Gastroesophageal sphincter (tissue), 4 donors: ENCODE measurements around the gene ADPRHL1. TPM values are rescaled to one million over a fixed set of nuclear protein-coding genes. Genes with fewer than 3 reads are reported as not detected.
A peak's percentile ranks its signal among the peaks of the same experiment; 100 is the strongest.

ENCODE experiments used
- ATAC-seq: fragments of 150-250 bp; one replicate; pipeline ENCODE4 v1.9.1; 2016; ENCODE audit warnings: mild to moderate bottlenecking, moderate library complexity
- H3K27ac ChIP-seq, 4 donors: fragments of 200-600 bp; sonication (generic) in 3 of 4; 1 replicate in 3 of 4; 2 replicates in 1 of 4; pipeline ENCODE4 v1.5.1; 2016 to 2019
- H3K27me3 ChIP-seq: fragments of 200-600 bp; sonication (generic); one replicate; pipeline ENCODE4 v1.5.1; 2019
- H3K36me3 ChIP-seq, 2 donors: fragments of 200-600 bp; sonication (generic); one replicate each; pipeline ENCODE4 v1.5.1; 2019; ENCODE audit warnings: control low read depth in 1 of 2
- H3K4me1 ChIP-seq, 3 donors: fragments of 200-600 bp; sonication (generic); 1 replicate in 2 of 3; 2 replicates in 1 of 3; pipeline ENCODE4 v1.5.1; 2016 to 2019; ENCODE audit warnings: control low read depth in 2 of 3
- H3K4me3 ChIP-seq, 2 donors: fragments of 200-600 bp; sonication (generic); one replicate each; pipeline ENCODE4 v1.5.1; 2019; ENCODE audit warnings: mild to moderate bottlenecking in 1 of 2, moderate library complexity in 1 of 2
- H3K9me3 ChIP-seq, 3 donors: fragments of 200-600 bp; sonication (generic); one replicate each; pipeline ENCODE4 v1.5.1; 2017 to 2019; ENCODE audit warnings: control low read depth in 2 of 3
- EP300 ChIP-seq: sonication (generic); formaldehyde crosslinking; IDR thresholded peaks from one replicate; pipeline ENCODE4 v1.6.1; 2017; ENCODE audit warnings: antibody characterized with exemption, mild to moderate bottlenecking
- POLR2A ChIP-seq, 2 donors: fragments of 450-650 bp; IDR thresholded peaks; one replicate each; pipeline ENCODE4 v1.6.1; 2017; ENCODE audit warnings: antibody characterized with exemption in 2 of 2, mild to moderate bottlenecking in 2 of 2, moderate library complexity in 1 of 2
- POLR2AphosphoS5 ChIP-seq: sonication (generic); formaldehyde crosslinking; IDR thresholded peaks from one replicate; pipeline ENCODE4 v1.6.1; 2017; ENCODE audit warnings: antibody characterized with exemption
- WGBS, 2 donors: methylation state at CpG; one replicate each; pipeline ENCODE4 v1.1.5; 2018; ENCODE audit warnings: low coverage in 1 of 2; 5-methylcytosine and 5-hydroxymethylcytosine counted together
- total RNA-seq, 4 donors: library from RNA; depleted of rRNA; stranded (reverse); fragments of >200 nt; gene quantifications; one replicate each; pipeline ENCODE4 v1.1.0, GENCODE V29; 2016
- TF ChIP-seq, protein P1 (sequence below), 4 experiments: fragments of 200-600 bp in 2 of 4; fragments of 450-650 bp in 2 of 4; sonication (generic) in 1 of 4; IDR thresholded peaks; one replicate each; pipeline ENCODE4 v1.5.1; 2017 to 2019; ENCODE audit warnings: antibody characterized with exemption in 4 of 4, mild to moderate bottlenecking in 2 of 4, moderate library complexity in 2 of 4

The ADPRHL1 gene
- total RNA-seq, 4 donors from 2014 or later: 4.7 to 33.8 (median 8.9) TPM

DNA sequence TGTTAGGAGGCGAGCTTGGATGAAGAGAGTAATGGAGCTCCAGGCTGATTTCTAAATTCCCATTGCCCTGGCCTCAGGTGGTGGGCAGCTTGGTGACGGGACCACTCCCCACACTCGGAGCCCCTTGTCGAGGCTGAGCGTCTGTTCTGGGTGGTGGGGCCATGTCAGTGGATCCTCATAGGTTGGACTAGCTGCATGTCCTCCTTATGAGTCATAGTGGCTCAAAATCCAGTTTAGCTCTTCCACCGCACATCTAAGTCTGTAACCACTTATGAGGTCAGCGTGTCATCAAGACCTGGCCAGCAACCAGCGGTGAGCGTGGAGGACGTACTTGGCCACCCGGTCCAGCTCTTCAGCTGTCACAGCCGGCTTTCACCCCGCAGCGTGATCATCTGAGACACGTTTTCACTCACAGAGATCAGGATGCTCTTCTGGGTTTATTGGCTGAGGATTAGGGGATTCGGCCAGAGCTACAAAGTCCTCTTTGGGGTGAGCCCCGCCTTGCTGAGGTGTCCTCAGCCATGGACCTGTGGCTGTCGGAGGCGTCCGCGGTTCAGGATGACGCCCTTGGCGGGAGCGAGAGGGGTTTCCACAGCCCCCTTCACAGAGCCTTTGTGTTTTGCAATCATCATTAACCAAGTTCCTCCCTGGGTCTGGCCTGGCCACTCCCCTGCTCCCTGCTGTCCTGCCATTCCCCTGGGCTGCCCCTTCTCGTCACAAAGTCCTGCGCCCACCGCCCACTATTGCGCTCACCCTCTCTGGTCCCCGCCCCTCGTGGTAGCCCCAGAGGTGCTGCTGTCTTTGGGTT is 41.9 kb downstream of the ADPRHL1 start:
- TF ChIP-seq EP300: no peak
- peak; percentile 64 for TF ChIP-seq POLR2AphosphoS5
- Histone ChIP-seq H3K27ac (peak overlapping the region in 3 of 4 donors; percentile 84 to 87 (median 85)), H3K4me1 (peaks cover 0 to 64% (median 16%) of the 10 kb centered on the region in 3 donors), H3K9me3 (no peaks in the 10 kb centered on the region), H3K4me3 (no peak overlapping the region), H3K36me3 (peaks cover 0 to 13% of the 10 kb centered on the region in 2 donors), H3K27me3 (peaks cover 29% of the 10 kb centered on the region)
- peak; percentile 57 for ATAC-seq
- WGBS, 2 donors: 76 to 80% methylated on average over 1 to 19 of the region's 30 CpGs

DNA sequence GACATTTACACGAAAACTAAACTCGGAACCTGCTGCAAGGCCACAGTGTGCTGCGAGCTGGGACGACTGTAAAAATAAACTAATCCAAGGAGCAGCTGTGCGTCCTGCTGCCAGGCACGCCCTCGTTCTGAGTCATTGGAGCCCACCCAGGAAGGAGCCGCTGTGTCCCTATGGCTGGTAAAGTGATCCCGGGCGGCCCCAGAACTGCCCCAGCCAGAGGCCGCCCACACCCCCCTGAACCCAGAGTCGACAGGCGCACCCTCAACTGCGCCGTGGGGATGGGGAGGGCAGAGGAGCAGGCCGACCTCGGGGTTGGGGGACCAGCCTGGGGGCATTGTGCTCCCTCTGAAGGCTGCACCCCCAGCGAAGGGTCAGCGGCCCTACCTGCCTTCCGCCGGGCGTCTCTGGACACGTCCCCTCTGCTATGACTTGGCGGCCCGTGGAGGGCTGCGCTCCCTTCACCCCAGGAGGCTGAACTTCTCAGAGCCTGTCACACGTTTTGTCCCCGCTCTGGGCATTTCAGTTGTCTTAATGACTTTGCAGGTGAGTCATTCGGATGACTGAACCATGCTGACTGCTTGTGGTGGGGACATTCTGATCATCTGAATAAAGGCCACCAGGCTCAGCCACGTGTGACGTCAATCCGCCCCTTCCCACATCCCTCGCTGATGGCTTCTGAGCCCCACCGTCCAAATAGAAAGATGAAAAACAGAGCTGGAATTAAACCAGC is 42.7 kb downstream of the ADPRHL1 start:
- peak; percentile 59 for TF ChIP-seq POLR2AphosphoS5
- no peak for TF ChIP-seq POLR2A (IDR thresholded peaks at IDR 0.05)
- peaks cover 0 to 64% (median 16%) of the 10 kb centered on the region in 3 donors for H3K4me1 ChIP-seq
- peaks cover 34% of the 10 kb centered on the region for H3K27me3 ChIP-seq
- ATAC-seq: peak; percentile 39
- peak overlapping the region in 3 of 4 donors; percentile 84 to 87 (median 85) for H3K27ac ChIP-seq
- H3K36me3 ChIP-seq: peaks cover 0 to 17% of the 10 kb centered on the region in 2 donors
- no peaks in the 10 kb centered on the region for H3K9me3 ChIP-seq
- peak overlapping the region in 1 of 2 donors; percentile 11 for H3K4me3 ChIP-seq
- WGBS, 2 donors: 31% methylated on average over 8 of the region's 34 CpGs; no CpG with 5 or more reads in 1 of the 2 donors

DNA sequence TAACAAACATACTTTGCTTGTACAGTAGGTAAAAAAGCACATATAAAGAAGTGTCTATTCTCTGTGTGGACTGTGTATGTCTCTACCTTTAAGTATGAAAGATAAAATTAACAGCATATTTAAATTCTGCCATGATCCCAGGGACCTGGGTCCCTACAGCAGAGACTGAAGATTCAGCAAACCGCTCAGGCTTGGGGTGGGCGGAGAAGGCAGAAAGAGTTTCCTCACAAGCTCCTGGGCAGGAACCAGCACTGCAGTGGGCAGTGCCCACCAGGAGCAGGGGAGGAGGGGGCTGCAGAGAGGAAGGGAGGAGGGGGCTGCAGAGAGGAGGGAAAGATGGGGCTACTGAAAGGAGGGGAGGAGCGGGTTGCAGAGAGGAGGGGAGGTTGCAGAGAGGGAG is 44.7 kb downstream of the ADPRHL1 start:
- Histone ChIP-seq H3K36me3 (peaks cover 0 to 24% of the 10 kb centered on the region in 2 donors), H3K4me3 (no peak overlapping the region), H3K27ac (peak overlapping the region in 2 of 4 donors; percentile 4 to 85), H3K4me1 (peaks cover 0 to 46% (median 13%) of the 10 kb centered on the region in 3 donors), H3K27me3 (peaks cover 41% of the 10 kb centered on the region), H3K9me3 (no peaks in the 10 kb centered on the region)
- no peak for TF ChIP-seq POLR2A (IDR thresholded peaks at IDR 0.05)
- TF ChIP-seq, protein P1, sequence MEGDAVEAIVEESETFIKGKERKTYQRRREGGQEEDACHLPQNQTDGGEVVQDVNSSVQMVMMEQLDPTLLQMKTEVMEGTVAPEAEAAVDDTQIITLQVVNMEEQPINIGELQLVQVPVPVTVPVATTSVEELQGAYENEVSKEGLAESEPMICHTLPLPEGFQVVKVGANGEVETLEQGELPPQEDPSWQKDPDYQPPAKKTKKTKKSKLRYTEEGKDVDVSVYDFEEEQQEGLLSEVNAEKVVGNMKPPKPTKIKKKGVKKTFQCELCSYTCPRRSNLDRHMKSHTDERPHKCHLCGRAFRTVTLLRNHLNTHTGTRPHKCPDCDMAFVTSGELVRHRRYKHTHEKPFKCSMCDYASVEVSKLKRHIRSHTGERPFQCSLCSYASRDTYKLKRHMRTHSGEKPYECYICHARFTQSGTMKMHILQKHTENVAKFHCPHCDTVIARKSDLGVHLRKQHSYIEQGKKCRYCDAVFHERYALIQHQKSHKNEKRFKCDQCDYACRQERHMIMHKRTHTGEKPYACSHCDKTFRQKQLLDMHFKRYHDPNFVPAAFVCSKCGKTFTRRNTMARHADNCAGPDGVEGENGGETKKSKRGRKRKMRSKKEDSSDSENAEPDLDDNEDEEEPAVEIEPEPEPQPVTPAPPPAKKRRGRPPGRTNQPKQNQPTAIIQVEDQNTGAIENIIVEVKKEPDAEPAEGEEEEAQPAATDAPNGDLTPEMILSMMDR (IDR thresholded peaks at IDR 0.05): no peak
- TF ChIP-seq POLR2AphosphoS5: no peak
- TF ChIP-seq EP300: no peak
- WGBS, 2 donors: 60 to 79% methylated on average over 1 to 3 of the region's 3 CpGs
- ATAC-seq: no peak

DNA sequence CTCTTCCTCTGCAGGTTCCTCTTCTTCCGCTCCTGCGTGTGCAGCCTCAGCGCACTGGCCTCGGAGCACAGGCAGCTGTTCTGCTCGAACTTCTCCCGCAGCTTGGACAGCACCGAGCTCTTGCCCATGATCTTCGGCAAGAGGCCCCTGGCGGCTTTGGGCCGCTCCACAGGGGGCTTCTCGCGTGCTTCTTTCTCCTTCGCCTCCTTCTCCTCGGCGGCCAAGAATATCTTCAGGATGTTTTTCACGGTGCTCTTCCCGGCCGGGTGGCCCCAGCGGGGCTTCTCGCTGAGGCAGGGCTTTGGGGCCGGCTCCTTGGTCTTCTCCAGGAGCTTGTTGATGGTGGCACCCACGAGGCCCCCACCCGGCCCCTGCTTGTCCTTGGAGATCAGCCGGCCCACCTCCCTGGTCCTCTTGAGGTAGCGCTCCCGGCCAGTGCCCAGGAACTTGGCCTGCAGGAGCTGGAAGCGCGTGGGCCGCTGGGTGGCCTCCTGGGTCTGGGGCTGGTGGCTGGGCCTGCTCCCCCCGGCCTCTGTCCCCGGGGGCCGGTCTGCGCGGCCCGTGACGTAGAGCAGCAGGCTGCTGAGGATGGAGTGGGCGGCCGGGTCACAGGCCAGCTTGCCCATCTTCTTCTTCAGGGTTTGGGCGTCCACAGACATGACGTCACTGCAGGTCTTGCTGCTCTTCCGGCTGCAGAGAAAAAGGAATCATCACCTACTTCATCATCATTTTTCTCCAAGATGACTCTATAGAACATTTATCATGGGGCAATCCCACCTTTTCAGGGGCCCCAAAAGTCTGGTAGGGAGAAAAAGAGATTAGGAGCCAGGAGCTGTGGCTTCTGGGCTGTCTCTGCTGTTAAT is 45.5 kb downstream of the ADPRHL1 start:
- Histone ChIP-seq H3K36me3 (peaks cover 0 to 24% of the 10 kb centered on the region in 2 donors), H3K27ac (peak overlapping the region in 2 of 4 donors; percentile 4 to 29), H3K27me3 (peaks cover 41% of the 10 kb centered on the region), H3K9me3 (no peaks in the 10 kb centered on the region), H3K4me1 (peaks cover 0 to 40% (median 13%) of the 10 kb centered on the region in 3 donors), H3K4me3 (no peak overlapping the region)
- no peak for ATAC-seq
- 61% methylated on average over 7 of the region's 41 CpGs; no CpG with 5 or more reads in 1 of the 2 donors for WGBS, 2 donors
- TF ChIP-seq EP300 (no peak), POLR2AphosphoS5 (no peak), POLR2A (IDR thresholded peaks at IDR 0.05) (no peak)
- TF ChIP-seq, protein P1 (IDR thresholded peaks at IDR 0.05): no peak

DNA sequence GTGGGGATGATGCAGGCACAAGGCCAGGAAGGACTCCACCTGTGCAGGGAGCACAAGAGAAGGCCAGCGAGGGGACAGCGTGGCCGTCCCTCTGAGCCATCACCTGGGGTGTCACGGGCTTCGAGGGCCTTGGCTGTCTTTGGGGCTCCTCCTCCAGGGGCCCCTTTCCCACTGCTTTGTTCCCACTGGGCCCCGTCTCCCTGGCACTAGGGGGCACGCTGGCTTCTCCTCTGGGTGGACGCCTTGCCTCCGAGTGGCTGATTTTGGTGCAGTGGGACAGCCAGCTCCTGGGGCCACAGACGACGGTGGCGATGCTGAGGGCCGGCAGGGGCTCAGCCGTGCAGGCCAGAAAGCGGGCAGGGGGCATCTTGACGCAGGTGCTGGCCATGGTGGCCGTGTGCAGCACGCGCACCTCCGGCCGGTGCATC is 46.2 kb downstream of the ADPRHL1 start:
- no peak overlapping the region for H3K27ac ChIP-seq
- H3K4me3 ChIP-seq: no peak overlapping the region
- TF ChIP-seq, protein P1 (IDR thresholded peaks at IDR 0.05): no peak
- no peak for TF ChIP-seq POLR2A (IDR thresholded peaks at IDR 0.05)
- no peak for TF ChIP-seq POLR2AphosphoS5
- no peak for TF ChIP-seq EP300
- peaks cover 0 to 24% of the 10 kb centered on the region in 2 donors for H3K36me3 ChIP-seq
- H3K4me1 ChIP-seq: peaks cover 0 to 36% (median 13%) of the 10 kb centered on the region in 3 donors
- peaks cover 43% of the 10 kb centered on the region for H3K27me3 ChIP-seq
- no peak for ATAC-seq
- no peaks in the 10 kb centered on the region for H3K9me3 ChIP-seq
- WGBS, 2 donors: no CpG with 5 or more reads among the region's 21 CpGs
